ENCODE data around the gene WNT7A. TPM values are rescaled to one million over a fixed set of nuclear protein-coding genes. Genes with fewer than 3 reads are reported as not detected.

Gene WNT7A
- total and polyA plus RNA-seq, 4 donors: not detected

GRCh38 chr3:13780432-13781176 is 99.3 kb downstream of the WNT7A start:
- no peaks in the 10 kb centered on the region for H3K27me3 ChIP-seq (ENCODE audit: control insufficient read depth in 4 of 4, insufficient read depth in 4 of 4, low read length in 3 of 4)
- no peak overlapping the region for H3K27ac ChIP-seq (ENCODE audit: low read depth in 1 of 2, low read length in 2 of 2)
- no peak overlapping the region for H3K4me3 ChIP-seq (ENCODE audit: low read depth in 1 of 3, low read length in 3 of 3)
- peaks cover 0 to 2% (median 0%) of the 10 kb centered on the region in 4 donors for H3K9me3 ChIP-seq (ENCODE audit: control insufficient read depth in 4 of 4, low read length in 3 of 4)
- H3K36me3 ChIP-seq (ENCODE audit: control insufficient read depth in 4 of 4, insufficient read depth in 3 of 4, low read depth in 1 of 4, low read length in 3 of 4): no peaks in the 10 kb centered on the region
- 59% methylated on average over 11 of the region's 11 CpGs for WGBS
- H3K9ac ChIP-seq (ENCODE audit: low read depth in 1 of 2, low read length in 2 of 2): no peak overlapping the region
- TF ChIP-seq FOXA2 (IDR thresholded peaks at IDR 0.05) (no peak), ZBTB33 (IDR thresholded peaks at IDR 0.05) (no peak), HNF4G (IDR thresholded peaks at IDR 0.05) (no peak), RAD21 (IDR thresholded peaks at IDR 0.05) (no peak), JUND (IDR thresholded peaks at IDR 0.05) (no peak), TAF1 (conservative IDR thresholded peaks at IDR 0.05) (no peak), HNF4A (conservative IDR thresholded peaks at IDR 0.05) (no peak), REST (IDR thresholded peaks at IDR 0.05) (no peak)
- TF ChIP-seq, protein P1, sequence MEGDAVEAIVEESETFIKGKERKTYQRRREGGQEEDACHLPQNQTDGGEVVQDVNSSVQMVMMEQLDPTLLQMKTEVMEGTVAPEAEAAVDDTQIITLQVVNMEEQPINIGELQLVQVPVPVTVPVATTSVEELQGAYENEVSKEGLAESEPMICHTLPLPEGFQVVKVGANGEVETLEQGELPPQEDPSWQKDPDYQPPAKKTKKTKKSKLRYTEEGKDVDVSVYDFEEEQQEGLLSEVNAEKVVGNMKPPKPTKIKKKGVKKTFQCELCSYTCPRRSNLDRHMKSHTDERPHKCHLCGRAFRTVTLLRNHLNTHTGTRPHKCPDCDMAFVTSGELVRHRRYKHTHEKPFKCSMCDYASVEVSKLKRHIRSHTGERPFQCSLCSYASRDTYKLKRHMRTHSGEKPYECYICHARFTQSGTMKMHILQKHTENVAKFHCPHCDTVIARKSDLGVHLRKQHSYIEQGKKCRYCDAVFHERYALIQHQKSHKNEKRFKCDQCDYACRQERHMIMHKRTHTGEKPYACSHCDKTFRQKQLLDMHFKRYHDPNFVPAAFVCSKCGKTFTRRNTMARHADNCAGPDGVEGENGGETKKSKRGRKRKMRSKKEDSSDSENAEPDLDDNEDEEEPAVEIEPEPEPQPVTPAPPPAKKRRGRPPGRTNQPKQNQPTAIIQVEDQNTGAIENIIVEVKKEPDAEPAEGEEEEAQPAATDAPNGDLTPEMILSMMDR (IDR thresholded peaks at IDR 0.05; ENCODE audit: low read depth, low read length, missing input control): no peak
- TF ChIP-seq, protein P2, sequence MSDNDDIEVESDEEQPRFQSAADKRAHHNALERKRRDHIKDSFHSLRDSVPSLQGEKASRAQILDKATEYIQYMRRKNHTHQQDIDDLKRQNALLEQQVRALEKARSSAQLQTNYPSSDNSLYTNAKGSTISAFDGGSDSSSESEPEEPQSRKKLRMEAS (IDR thresholded peaks at IDR 0.05): no peak
- DNase-seq (ENCODE audit: low spot score): no peak
- no peaks in the 10 kb centered on the region for H3K4me1 ChIP-seq (ENCODE audit: control insufficient read depth in 4 of 4, insufficient read depth in 4 of 4, low read length in 3 of 4)

- H3K9me3 ChIP-seq (ENCODE audit: control insufficient read depth in 4 of 4, low read length in 3 of 4): no peaks in the 10 kb centered on the region
- no peak overlapping the region for H3K27ac ChIP-seq (ENCODE audit: low read depth in 1 of 2, low read length in 2 of 2)
- no peak overlapping the region for H3K4me3 ChIP-seq (ENCODE audit: low read depth in 1 of 3, low read length in 3 of 3)
- DNase-seq (ENCODE audit: low spot score): no peak
- no peak overlapping the region for H3K9ac ChIP-seq (ENCODE audit: low read depth in 1 of 2, low read length in 2 of 2)
- WGBS: 65% methylated on average over 4 of the region's 4 CpGs
- TF ChIP-seq HNF4G (IDR thresholded peaks at IDR 0.05): no peak
- no peaks in the 10 kb centered on the region for H3K4me1 ChIP-seq (ENCODE audit: control insufficient read depth in 4 of 4, insufficient read depth in 4 of 4, low read length in 3 of 4)
- H3K36me3 ChIP-seq (ENCODE audit: control insufficient read depth in 4 of 4, insufficient read depth in 3 of 4, low read depth in 1 of 4, low read length in 3 of 4): no peaks in the 10 kb centered on the region
- H3K27me3 ChIP-seq (ENCODE audit: control insufficient read depth in 4 of 4, insufficient read depth in 4 of 4, low read length in 3 of 4): no peaks in the 10 kb centered on the region
Measured at GRCh38 chr3:13776253-13777050, 103.4 kb downstream of the WNT7A start.

All from liver (tissue), 9 donors.